ENCODE measurements around the gene MGAT1.
"Not testable (repeated sequence)": the region's sequence is repeated elsewhere in the genome, so short reads cannot be mapped to it uniquely, and the experiment has no call there.

The MGAT1 gene

GRCh38 chr5:180755601-180756000 is 47.0 kb downstream of the MGAT1 start:
- TF ChIP-seq, protein P1, sequence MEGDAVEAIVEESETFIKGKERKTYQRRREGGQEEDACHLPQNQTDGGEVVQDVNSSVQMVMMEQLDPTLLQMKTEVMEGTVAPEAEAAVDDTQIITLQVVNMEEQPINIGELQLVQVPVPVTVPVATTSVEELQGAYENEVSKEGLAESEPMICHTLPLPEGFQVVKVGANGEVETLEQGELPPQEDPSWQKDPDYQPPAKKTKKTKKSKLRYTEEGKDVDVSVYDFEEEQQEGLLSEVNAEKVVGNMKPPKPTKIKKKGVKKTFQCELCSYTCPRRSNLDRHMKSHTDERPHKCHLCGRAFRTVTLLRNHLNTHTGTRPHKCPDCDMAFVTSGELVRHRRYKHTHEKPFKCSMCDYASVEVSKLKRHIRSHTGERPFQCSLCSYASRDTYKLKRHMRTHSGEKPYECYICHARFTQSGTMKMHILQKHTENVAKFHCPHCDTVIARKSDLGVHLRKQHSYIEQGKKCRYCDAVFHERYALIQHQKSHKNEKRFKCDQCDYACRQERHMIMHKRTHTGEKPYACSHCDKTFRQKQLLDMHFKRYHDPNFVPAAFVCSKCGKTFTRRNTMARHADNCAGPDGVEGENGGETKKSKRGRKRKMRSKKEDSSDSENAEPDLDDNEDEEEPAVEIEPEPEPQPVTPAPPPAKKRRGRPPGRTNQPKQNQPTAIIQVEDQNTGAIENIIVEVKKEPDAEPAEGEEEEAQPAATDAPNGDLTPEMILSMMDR (IDR thresholded peaks at IDR 0.05; ENCODE audit: borderline replicate concordance, control extremely low read depth, extremely low read depth, insufficient read depth, missing control alignments): no peak
- DNase-seq (ENCODE audit: low spot score): no peak
- in situ Hi-C loops (cut with MboI; ENCODE audit: low sequenced_read_pairs, unreplicated experiment): no loop called here

- DNase-seq (ENCODE audit: low spot score): no peak
- TF ChIP-seq, protein P1 (IDR thresholded peaks at IDR 0.05; ENCODE audit: borderline replicate concordance, control extremely low read depth, extremely low read depth, insufficient read depth, missing control alignments): no peak
- in situ Hi-C loops (cut with MboI; ENCODE audit: low sequenced_read_pairs, unreplicated experiment): no loop called here
These were observed 58.4 kb downstream of the MGAT1 start for GRCh38 chr5:180744253-180744652.

DNA sequence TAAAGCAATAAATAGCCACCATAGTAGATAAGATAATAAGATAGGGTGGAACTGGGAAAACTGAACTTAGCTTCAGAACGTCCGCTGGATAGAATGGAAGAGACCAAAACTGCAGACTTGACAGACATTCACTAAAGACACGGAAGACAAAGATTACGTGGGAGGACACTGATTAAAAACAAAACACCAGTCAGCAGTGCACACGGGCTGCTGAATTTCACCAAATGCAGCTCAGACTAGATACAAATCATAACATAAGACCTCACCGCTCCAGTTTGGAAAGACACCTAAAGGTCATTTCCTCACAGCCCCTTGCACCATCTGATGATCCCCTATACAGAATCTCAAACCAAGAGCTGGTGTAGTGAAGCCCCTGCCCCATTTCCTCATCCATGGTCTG is 59.9 kb downstream of the MGAT1 start:
- no peak for DNase-seq (ENCODE audit: low spot score)
- in situ Hi-C loops (cut with MboI; ENCODE audit: low sequenced_read_pairs, unreplicated experiment): no loop called here
- TF ChIP-seq, protein P1 (IDR thresholded peaks at IDR 0.05; ENCODE audit: borderline replicate concordance, control extremely low read depth, extremely low read depth, insufficient read depth, missing control alignments): no peak

GRCh38 chr5:180740953-180741352 is 61.7 kb downstream of the MGAT1 start:
- DNase-seq (ENCODE audit: low spot score); in situ Hi-C loops (cut with MboI; ENCODE audit: low sequenced_read_pairs, unreplicated experiment): not testable (repeated sequence)

GRCh38 chr5:180739958-180740357 is 62.6 kb downstream of the MGAT1 start, which contains the start of gene OR2Y1:
Gene OR2Y1 (minus strand): TSS chr5:180740058. CDS start chr5:180740058, 0 bp downstream.
- in situ Hi-C loops (cut with MboI; ENCODE audit: low sequenced_read_pairs, unreplicated experiment): no loop called here
- no peak for DNase-seq (ENCODE audit: low spot score)
- TF ChIP-seq, protein P1 (IDR thresholded peaks at IDR 0.05; ENCODE audit: borderline replicate concordance, control extremely low read depth, extremely low read depth, insufficient read depth, missing control alignments): no peak

DNA sequence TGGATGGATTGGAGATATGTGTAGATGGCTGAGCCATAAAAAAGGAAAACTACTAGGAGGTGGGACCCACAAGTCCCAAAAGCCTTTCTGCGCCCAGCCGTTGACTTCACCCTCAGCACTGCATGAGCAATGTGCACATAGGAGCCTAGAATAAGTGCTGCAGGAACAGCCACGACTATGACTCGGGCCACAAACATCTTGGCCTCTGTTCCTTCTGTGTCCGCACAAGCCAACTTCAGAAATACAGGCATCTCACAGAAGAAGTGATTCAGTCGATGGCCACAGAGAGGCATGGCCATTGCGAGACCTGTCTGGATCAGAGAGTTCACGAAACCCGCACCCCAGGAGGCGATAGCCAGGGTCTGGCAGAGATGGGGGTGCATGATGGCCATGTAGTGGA is 63.3 kb downstream of the MGAT1 start:
- TF ChIP-seq, protein P1 (IDR thresholded peaks at IDR 0.05; ENCODE audit: borderline replicate concordance, control extremely low read depth, extremely low read depth, insufficient read depth, missing control alignments): no peak
- no peak for DNase-seq (ENCODE audit: low spot score)
- in situ Hi-C loops (cut with MboI; ENCODE audit: low sequenced_read_pairs, unreplicated experiment): no loop called here

- in situ Hi-C loops (cut with MboI; ENCODE audit: low sequenced_read_pairs, unreplicated experiment): no loop called here
- no peak for DNase-seq (ENCODE audit: low spot score)
- TF ChIP-seq, protein P1 (IDR thresholded peaks at IDR 0.05; ENCODE audit: borderline replicate concordance, control extremely low read depth, extremely low read depth, insufficient read depth, missing control alignments): no peak
These were observed 66.1 kb downstream of the MGAT1 start for GRCh38 chr5:180736536-180736935.

Measured in GM13976 (cell line).